Panc1 (cell line): Measurements from ENCODE around the gene CHRNB4. TPM values are rescaled to one million over a fixed set of nuclear protein-coding genes. Genes with fewer than 3 reads are reported as not detected.

Experiments
- ATAC-seq: fragments of 200-7000 bp; cut with Tn5 transposase; 2 replicates; pipeline ENCODE4 v1.9.1; 2020; ENCODE audit warnings: mild to moderate bottlenecking, moderate library complexity
- BruUV-seq: library from RNA; stranded (reverse); fragments of 400-500 nt; replicated peaks from 2 replicates; lab custom pipeline; 2021; lab: Mats Ljungman, UMichigan
- CTCF ChIA-PET: fragments of 300-600 bp; sonication (Branson Sonifier 250); formaldehyde crosslinking; loops from one replicate; lab custom pipeline; 2022; ENCODE audit warnings: antibody characterized with exemption; lab: Charles Lee
- POLR2A ChIA-PET: fragments of 300-600 bp; sonication (Branson Sonifier 250); formaldehyde crosslinking; loops from one replicate; lab custom pipeline; 2022; ENCODE audit warnings: antibody characterized with exemption; lab: Charles Lee
- DNase-seq: peaks from one replicate; pipeline ENCODE4 v3.0.0-alpha.2; 2010; ENCODE audit warnings: low read depth, low spot score
- H3K27ac ChIP-seq: 2 replicates; pipeline ENCODE4 v1.5.1; 2011; ENCODE audit warnings: mild to moderate bottlenecking, low read length, inconsistent platforms
- H3K27me3 ChIP-seq: fragments of 200-500 bp; sonication (Bioruptor generic); 2 replicates; pipeline ENCODE4 v1.6.0; 2014; ENCODE audit warnings: low read length, inconsistent platforms; ENCODE audit not compliant: control insufficient read depth, insufficient read depth
- H3K36me3 ChIP-seq: fragments of 200-500 bp; sonication (Bioruptor generic); 2 replicates; pipeline ENCODE4 v1.5.1; 2014; ENCODE audit warnings: inconsistent platforms, mild to moderate bottlenecking, low read length, moderate library complexity; ENCODE audit not compliant: control insufficient read depth, insufficient read depth
- H3K4me1 ChIP-seq: 2 replicates; pipeline ENCODE4 v1.5.1; 2011; ENCODE audit warnings: inconsistent platforms, mild to moderate bottlenecking, low read length, moderate library complexity; ENCODE audit not compliant: control insufficient read depth, insufficient read depth
- H3K4me3 ChIP-seq, 2 experiments: 2 replicates each; pipeline ENCODE4 v1.5.1; 2011 to 2012; ENCODE audit warnings: low read depth in 2 of 2, low read length in 2 of 2, mild to moderate bottlenecking in 2 of 2, inconsistent platforms in 1 of 2, moderate library complexity in 1 of 2
- H3K9me3 ChIP-seq: fragments of 200-500 bp; sonication (Bioruptor generic); 2 replicates; pipeline ENCODE4 v1.5.1; 2014; ENCODE audit warnings: low read depth, mild to moderate bottlenecking, inconsistent platforms, low read length, moderate library complexity; ENCODE audit not compliant: control insufficient read depth, insufficient read depth
- CTCF ChIP-seq: fragments of 450-650 bp; IDR thresholded peaks from 2 replicates; pipeline ENCODE4 v1.5.1; 2017; ENCODE audit warnings: mild to moderate bottlenecking
- POLR2AphosphoS5 ChIP-seq: IDR thresholded peaks from 2 replicates; pipeline ENCODE4 v1.6.1; 2012; ENCODE audit warnings: mild to moderate bottlenecking, low read depth, low read length, moderate library complexity
- REST ChIP-seq, 2 experiments: IDR thresholded peaks; 2 replicates each; pipeline ENCODE4 v1.6.1; 2011 to 2012; ENCODE audit warnings: low read depth in 2 of 2, control low read depth in 1 of 2, low read length in 1 of 2, mild to moderate bottlenecking in 1 of 2, moderate library complexity in 1 of 2; ENCODE audit not compliant: insufficient read depth in 1 of 2
- SIN3A ChIP-seq: IDR thresholded peaks from 2 replicates; pipeline ENCODE4 v1.6.1; 2012; ENCODE audit warnings: low read depth, mild to moderate bottlenecking, low read length, moderate library complexity, borderline replicate concordance; ENCODE audit not compliant: insufficient read depth
- TCF7L2 ChIP-seq: IDR thresholded peaks from 2 replicates; pipeline ENCODE4 v1.6.1; 2011; ENCODE audit warnings: mild to moderate bottlenecking, low read depth, low read length, inconsistent platforms
- in situ Hi-C: cut with HindIII; loops from 2 replicates; pipeline ENCODE4 v1.10.0; 2016; ENCODE audit warnings: low sequenced_read_pairs, low pct_unique_long_range_greater_than_20kb
- intact Hi-C: fragments of 100-400 bp; cut with micrococcal nuclease; formaldehyde crosslinking; loops from one replicate; pipeline ENCODE4 v1.10.0; 2022; ENCODE audit not compliant: unreplicated experiment
- total RNA-seq: library from RNA; stranded (reverse); gene quantifications from one replicate; pipeline ENCODE4 v1.2.1, GENCODE V29; 2021; ENCODE audit not compliant: unreplicated experiment

CHRNB4 gene
- total RNA-seq, 1 experiment from 2014 or later, result not detected

GRCh38 chr15:78616506-78616905, 24.5 kb downstream of the CHRNB4 start:
- POLR2A ChIA-PET, result no interaction called here
- in situ Hi-C loops, result no loop called here

GRCh38 chr15:78615151-78615589, 25.8 kb downstream of the CHRNB4 start:
- BruUV-seq, result no TSS peak

More at GRCh38 chr15:78616506-78616905, 24.5 kb downstream of the CHRNB4 start:
- Histone ChIP-seq H3K4me1 (peaks cover 7% of the 10 kb centered on the region; the same call in 1 of the 2 replicates), H3K27ac (no peak overlapping the region), H3K36me3 (no peaks in the 10 kb centered on the region), H3K9me3 (no peaks in the 10 kb centered on the region), H3K4me3 (no peak overlapping the region), H3K27me3 (peaks cover 3% of the 10 kb centered on the region; the same call in 1 of the 2 replicates)
- CTCF ChIA-PET, result no interaction called here
- intact Hi-C loops, result no loop called here
- TF ChIP-seq REST (IDR thresholded peaks at IDR 0.05; ENCODE audit: insufficient read depth in 1 of 2, low read depth in 2 of 2, low read length in 1 of 2) (no peak), SIN3A (no peak), CTCF (no peak), POLR2AphosphoS5 (no peak), TCF7L2 (no peak)
- no TSS peak for BruUV-seq
- ATAC-seq, result no peak
- DNase-seq, result no peak

More at GRCh38 chr15:78615151-78615589, 25.8 kb downstream of the CHRNB4 start:
- no peak overlapping the region for H3K4me3 ChIP-seq
- intact Hi-C loops (no loop called here), in situ Hi-C loops (no loop called here)
- TF ChIP-seq SIN3A (no peak), POLR2AphosphoS5 (no peak), REST (IDR thresholded peaks at IDR 0.05; ENCODE audit: insufficient read depth in 1 of 2, low read depth in 2 of 2, low read length in 1 of 2) (no peak), CTCF (no peak)
- H3K27ac ChIP-seq, result no peak overlapping the region
- ChIA-PET POLR2A (no interaction called here), CTCF (no interaction called here)
- H3K9me3 ChIP-seq, result no peaks in the 10 kb centered on the region
- 0 out of 2 replicates have a peak, but pooled peaks cover 3% of the 10 kb centered on the region for H3K27me3 ChIP-seq
- H3K36me3 ChIP-seq, result no peaks in the 10 kb centered on the region
- H3K4me1 ChIP-seq, result peaks cover 7% of the 10 kb centered on the region; the same call in 1 of the 2 replicates
- DNase-seq (no peak), ATAC-seq (no peak)
